OCI-M2 (cell line): ENCODE results near the gene ELAPOR2.
"Not testable (repeated sequence)": the region's sequence is repeated elsewhere in the genome, so short reads cannot be mapped to it uniquely, and the experiment has no call there.

ENCODE experiments used
- DNase-seq: peaks from one replicate; lab custom pipeline; 2025; ENCODE audit not compliant: unreplicated experiment; lab: John Stamatoyannopoulos, UW

The ELAPOR2 gene

DNA sequence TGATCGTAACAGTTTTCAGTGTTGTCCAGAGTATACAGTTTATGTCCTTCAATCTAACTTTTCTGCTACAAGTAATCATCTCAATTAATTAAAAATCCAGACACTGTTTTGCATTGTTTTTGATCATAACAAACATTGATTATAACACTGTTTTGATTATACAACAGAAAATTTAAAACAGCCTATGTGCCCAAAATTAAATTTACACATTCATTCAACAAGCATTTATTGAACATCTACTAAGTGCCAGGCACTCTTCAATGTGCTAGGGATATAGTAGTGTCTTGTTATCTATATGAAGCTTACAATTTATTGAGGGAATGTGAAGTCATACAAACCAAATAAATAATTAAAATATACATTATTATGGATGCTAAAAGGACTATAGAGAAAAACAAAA is 10.6 kb downstream of the ELAPOR2 start:
- no peak for DNase-seq

DNA sequence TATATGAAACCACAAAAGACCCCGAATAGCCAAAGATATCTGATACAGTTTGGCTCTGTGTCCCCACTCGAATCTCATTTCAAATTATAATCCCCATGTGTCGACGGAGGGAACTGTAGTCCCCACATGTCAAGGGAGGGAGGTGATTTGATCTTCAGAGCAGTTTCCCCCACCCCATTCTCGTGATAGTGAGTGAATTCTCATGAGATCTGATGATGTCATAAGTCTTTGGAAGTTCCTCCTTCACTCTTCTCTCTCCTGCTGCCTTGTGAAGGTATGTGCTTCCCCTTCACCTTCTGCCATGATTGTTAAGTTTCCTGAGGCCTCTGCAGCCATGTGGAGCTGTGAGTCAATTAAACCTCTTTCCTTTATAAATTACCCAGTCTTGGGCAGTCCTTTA is 13.0 kb downstream of the ELAPOR2 start:
- DNase-seq: no peak

- DNase-seq: not testable (repeated sequence)
Measured at GRCh38 chr7:87044713-87045112, 14.7 kb downstream of the ELAPOR2 start.

GRCh38 chr7:87041586-87041985 is 17.9 kb downstream of the ELAPOR2 start:
- not testable (repeated sequence) for DNase-seq

- not testable (repeated sequence) for DNase-seq
Measured at GRCh38 chr7:87039691-87040299, 19.7 kb downstream of the ELAPOR2 start.

- DNase-seq: no peak
Measured at GRCh38 chr7:87038993-87039690, 20.3 kb downstream of the ELAPOR2 start.

- DNase-seq: no peak
Measured at GRCh38 chr7:87036985-87037384, 22.5 kb downstream of the ELAPOR2 start.

DNA sequence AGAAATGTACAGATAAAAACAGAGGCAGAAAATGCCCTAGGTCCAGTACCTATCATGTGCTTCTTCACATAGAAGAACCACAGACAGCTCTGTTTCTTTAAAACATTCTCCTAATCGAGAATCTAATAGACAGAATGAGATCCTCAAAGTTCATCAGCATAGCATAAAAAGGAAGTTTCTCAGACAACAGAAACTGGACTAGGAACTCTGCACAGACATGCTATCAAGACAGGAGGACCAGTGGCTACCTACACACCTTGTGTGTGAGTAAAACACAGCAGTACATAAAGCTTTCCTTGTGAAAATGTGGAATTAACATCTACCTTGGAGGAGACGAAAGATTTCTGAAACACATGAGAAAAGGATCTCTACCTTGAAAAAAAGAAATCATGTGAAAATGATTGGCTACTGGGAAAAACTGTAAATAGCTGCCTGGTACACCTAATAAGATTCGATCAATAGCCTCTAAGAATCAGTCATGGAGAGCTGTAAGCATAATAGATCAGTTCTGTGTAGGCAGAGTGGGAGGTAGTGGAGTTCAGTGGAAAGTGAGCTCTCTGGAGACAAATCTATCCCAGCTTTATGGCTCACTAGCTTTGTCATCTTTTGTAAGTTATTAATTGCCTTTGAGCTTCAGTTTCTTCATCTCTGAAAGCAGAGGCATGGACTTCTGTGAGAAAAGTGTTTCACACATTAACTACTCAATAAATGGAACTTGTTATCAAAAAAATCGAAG is 26.7 kb downstream of the ELAPOR2 start:
- DNase-seq: no peak

DNA sequence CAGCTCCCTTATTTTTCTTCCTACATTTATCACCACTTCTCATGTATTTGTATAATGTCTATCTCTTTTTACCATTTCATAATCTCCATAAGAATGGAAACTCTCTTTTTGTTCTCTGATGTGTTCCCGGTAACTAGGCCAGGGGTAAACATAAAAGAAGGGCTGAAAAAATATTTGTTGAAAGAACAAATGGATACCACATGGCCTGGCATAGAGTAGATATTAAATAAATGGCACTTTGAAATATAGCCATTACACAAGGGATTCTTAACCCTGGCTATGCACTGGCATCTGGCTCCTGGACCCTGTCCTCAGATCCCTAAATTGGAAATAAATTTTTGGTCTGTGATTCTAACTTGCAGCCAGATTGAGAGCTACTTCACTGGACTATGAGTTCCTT is 30.4 kb downstream of the ELAPOR2 start:
- DNase-seq: no peak

DNA sequence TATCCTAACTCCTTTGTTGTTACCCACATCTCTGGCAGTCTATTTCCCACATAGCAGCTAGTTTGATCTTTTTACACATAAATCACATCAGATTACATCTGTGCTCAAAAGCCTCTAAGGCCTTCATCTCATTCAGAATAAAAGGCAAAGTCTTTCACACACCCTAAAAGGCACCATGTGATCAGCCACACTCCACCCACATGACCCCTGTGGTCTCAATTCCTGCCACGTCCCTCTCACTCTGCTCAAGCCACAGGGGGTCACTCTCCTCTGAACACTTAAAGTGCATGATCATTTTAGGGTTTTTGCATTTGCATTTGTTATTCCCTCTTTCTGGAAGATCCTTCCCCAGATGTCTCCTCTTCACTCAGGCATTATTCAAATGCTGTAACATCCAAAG is 30.8 kb downstream of the ELAPOR2 start:
- DNase-seq: no peak

- no peak for DNase-seq
Measured at GRCh38 chr7:87027900-87028299, 31.6 kb downstream of the ELAPOR2 start.

DNA sequence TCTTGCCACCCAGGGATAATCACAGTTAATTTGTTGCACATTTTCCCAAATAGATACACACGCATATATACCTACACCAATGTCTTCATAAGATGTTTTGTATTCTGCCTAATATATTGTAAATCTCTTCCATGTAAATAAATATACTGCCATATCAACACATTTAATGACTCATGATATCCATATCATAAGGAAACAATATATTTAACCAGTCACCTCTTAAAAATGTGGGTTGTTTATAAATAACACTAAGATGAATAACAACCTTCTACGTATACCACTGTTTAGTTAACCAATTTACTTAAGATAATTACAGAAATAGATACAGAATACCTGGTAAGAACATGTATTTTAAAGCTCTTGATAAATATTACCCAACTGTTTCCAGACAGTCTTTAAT is 38.2 kb downstream of the ELAPOR2 start:
- DNase-seq: no peak

GRCh38 chr7:87016606-87017005 is 42.8 kb downstream of the ELAPOR2 start:
- no peak for DNase-seq

DNA sequence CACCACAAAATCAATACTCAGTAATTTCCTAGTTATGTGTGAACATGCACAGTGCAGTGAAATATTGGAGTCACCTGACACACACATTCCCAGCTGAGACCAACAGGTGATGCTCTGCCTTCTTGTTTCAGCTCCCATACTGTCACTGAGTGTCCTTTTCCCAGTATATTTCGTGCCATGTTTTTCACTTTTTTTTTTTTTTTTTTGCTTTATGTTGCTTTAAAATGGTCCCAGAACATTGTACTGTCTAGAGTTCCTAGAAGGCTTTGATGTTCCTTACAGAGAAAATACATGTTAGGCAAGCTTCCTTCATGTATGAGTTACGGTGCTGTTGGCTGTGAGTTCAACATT is 45.6 kb downstream of the ELAPOR2 start:
- no peak for DNase-seq

GRCh38 chr7:87013136-87013839 is 46.2 kb downstream of the ELAPOR2 start:
- no peak for DNase-seq
